CD14-positive monocyte (primary cell): Measurements from ENCODE around the gene PCNA. TPM values are rescaled to one million over a fixed set of nuclear protein-coding genes. Genes with fewer than 3 reads are reported as not detected.
A peak's percentile ranks its signal among the peaks of the same experiment; 100 is the strongest.

Experiments
- DNase-seq, 3 donors: peaks; one replicate each; pipeline ENCODE4 v3.0.0-alpha.2; 2011 to 2022
- H2AFZ ChIP-seq: 2 replicates; pipeline ENCODE4 v1.6.0; 2012; ENCODE audit warnings: mild to moderate bottlenecking, low read depth, low read length, inconsistent platforms; ENCODE audit not compliant: insufficient read depth, poor library complexity, severe bottlenecking
- H3K27ac ChIP-seq, 2 donors: 1 replicate in 1 of 2; 2 replicates in 1 of 2; pipeline ENCODE4 v1.5.1; 2012 to 2013; ENCODE audit warnings: low read length in 2 of 2, control low read depth in 1 of 2, inconsistent platforms in 1 of 2, low read depth in 1 of 2, mild to moderate bottlenecking in 1 of 2
- H3K27me3 ChIP-seq, 2 donors: one replicate each; pipeline versions ENCODE4 v1.6.0 to v1.6.1; 2011 to 2013; ENCODE audit warnings: low read length in 2 of 2; ENCODE audit not compliant: control insufficient read depth in 2 of 2, insufficient read depth in 2 of 2
- H3K36me3 ChIP-seq, 2 donors: replicated peaks in 1 of 2; 1 replicate in 1 of 2; 2 replicates in 1 of 2; pipeline versions ENCODE4 v1.5.1 to v1.6.1; 2012 to 2013; ENCODE audit warnings: low read length in 2 of 2, control low read depth in 1 of 2, inconsistent platforms in 1 of 2, mild to moderate bottlenecking in 1 of 2; ENCODE audit not compliant: insufficient read depth in 2 of 2, control insufficient read depth in 1 of 2
- H3K4me1 ChIP-seq, 2 donors: 1 replicate in 1 of 2; 2 replicates in 1 of 2; pipeline versions ENCODE4 v1.5.1 to v1.6.1; 2012 to 2013; ENCODE audit warnings: low read length in 2 of 2, control low read depth in 1 of 2, inconsistent platforms in 1 of 2, mild to moderate bottlenecking in 1 of 2, moderate library complexity in 1 of 2; ENCODE audit not compliant: insufficient read depth in 2 of 2, control insufficient read depth in 1 of 2
- H3K4me2 ChIP-seq: replicated peaks from 2 replicates; pipeline ENCODE3; 2012; ENCODE audit warnings: low read length, moderate library complexity, mild to moderate bottlenecking; ENCODE audit not compliant: poor library complexity, severe bottlenecking; ENCODE audit errors: extremely low read depth
- H3K4me3 ChIP-seq, 3 experiments: fragments of 200-600 bp in 1 of 3; sonication (generic) in 1 of 3; replicated peaks in 1 of 3; 1 replicate in 2 of 3; 2 replicates in 1 of 3; pipeline ENCODE4 v1.5.1; 2011 to 2013; ENCODE audit warnings: low read length in 3 of 3, mild to moderate bottlenecking in 3 of 3, control low read depth in 2 of 3, low read depth in 2 of 3, inconsistent platforms in 1 of 3, moderate library complexity in 1 of 3
- H3K79me2 ChIP-seq: 2 replicates; pipeline ENCODE4 v1.6.0; 2012; ENCODE audit warnings: mild to moderate bottlenecking, control low read depth, inconsistent platforms, low read length, moderate library complexity; ENCODE audit not compliant: insufficient read depth
- H3K9ac ChIP-seq: 2 replicates; pipeline ENCODE4 v1.6.0; 2017; ENCODE audit warnings: low read length, mild to moderate bottlenecking; ENCODE audit not compliant: insufficient read depth, poor library complexity, severe bottlenecking
- H3K9me3 ChIP-seq, 2 donors: replicated peaks in 1 of 2; 1 replicate in 1 of 2; 2 replicates in 1 of 2; pipeline versions ENCODE4 v1.5.1 to v1.6.1; 2012 to 2013; ENCODE audit warnings: low read length in 2 of 2, control low read depth in 1 of 2; ENCODE audit not compliant: control insufficient read depth in 1 of 2, insufficient read depth in 1 of 2
- H4K20me1 ChIP-seq: 2 replicates; pipeline ENCODE4 v1.6.0; 2012; ENCODE audit warnings: mild to moderate bottlenecking, low read length, control low read depth, moderate library complexity; ENCODE audit not compliant: insufficient read depth
- H3K27ac Mint-ChIP-seq, 7 donors: one replicate each; pipeline ENCODE4 v1.8.0; 2020; ENCODE audit warnings: mild to moderate bottlenecking in 7 of 7, mixed read lengths in 7 of 7, moderate library complexity in 6 of 7, inconsistent platforms in 2 of 7
- H3K27me3 Mint-ChIP-seq, 3 donors: one replicate each; pipeline ENCODE4 v1.8.0; 2021 to 2022; ENCODE audit warnings: low read depth in 3 of 3, mild to moderate bottlenecking in 3 of 3, mixed read lengths in 3 of 3, moderate library complexity in 3 of 3, inconsistent platforms in 1 of 3
- H3K36me3 Mint-ChIP-seq, 2 donors: one replicate each; pipeline ENCODE4 v1.8.0; 2020; ENCODE audit warnings: mixed read lengths in 2 of 2, inconsistent platforms in 1 of 2, mild to moderate bottlenecking in 1 of 2
- H3K4me1 Mint-ChIP-seq: one replicate; pipeline ENCODE4 v1.8.0; 2020; ENCODE audit warnings: mild to moderate bottlenecking, mixed read lengths
- H3K4me3 Mint-ChIP-seq, 2 donors: one replicate each; pipeline ENCODE4 v1.8.0; 2020; ENCODE audit warnings: mild to moderate bottlenecking in 2 of 2, mixed read lengths in 2 of 2, moderate library complexity in 1 of 2
- H3K9me3 Mint-ChIP-seq, 7 donors: one replicate each; pipeline ENCODE4 v1.8.0; 2020 to 2022; ENCODE audit warnings: mixed read lengths in 7 of 7, mild to moderate bottlenecking in 6 of 7, moderate library complexity in 6 of 7, inconsistent platforms in 2 of 7
- CTCF ChIP-seq: fragments of 200-600 bp; IDR thresholded peaks from one replicate; pipeline ENCODE4 v1.8.0; 2022; ENCODE audit warnings: antibody characterized with exemption, mild to moderate bottlenecking
- WGBS: methylation state at CpG from one replicate; pipeline ENCODE4 v1.1.5; 2013; ENCODE audit warnings: missing lambda C conversion rate; ENCODE audit not compliant: insufficient coverage; 5-methylcytosine and 5-hydroxymethylcytosine counted together
- intact Hi-C, 2 donors: fragments of 100-400 bp; cut with micrococcal nuclease; formaldehyde crosslinking; loops; one replicate each; pipeline versions ENCODE4 v1.15.0 to v1.15.1; 2023
- polyA plus RNA-seq, 3 donors: library from polyadenylated mRNA; depleted of rRNA in 1 of 3; unstranded in 2 of 3; stranded (reverse) in 1 of 3; fragments of 300-500 nt in 2 of 3; fragments of >200 nt in 1 of 3; fragmentation: Illumina TruSeq in 2 of 3; gene quantifications; 1 replicate in 2 of 3; 2 replicates in 1 of 3; pipeline ENCODE4 v1.2.3, GENCODE V29; 2012 to 2021

Gene PCNA
- polyA plus RNA-seq, 3 donors = 27.9 to 35.0 (median 30.8) TPM

- WGBS = 100% methylated on average over 1 of the region's 2 CpGs
- no peaks in the 10 kb centered on the region for H3K9me3 ChIP-seq
- no peak overlapping the region for H3K4me2 ChIP-seq
- H3K79me2 ChIP-seq = peaks cover 90% of the 10 kb centered on the region
- no peak for DNase-seq
- H3K27me3 Mint-ChIP-seq = no peaks in the 10 kb centered on the region
- no peak overlapping the region for H2AFZ ChIP-seq
- H3K4me1 ChIP-seq = peaks cover 46% of the 10 kb centered on the region in 2 donors
- H3K9ac ChIP-seq = no peak overlapping the region
- H3K27me3 ChIP-seq = no peaks in the 10 kb centered on the region
- peak overlapping the region in 5 of 7 donors; percentile 30 to 70 (median 37) for H3K27ac Mint-ChIP-seq
- peaks cover 56% of the 10 kb centered on the region for H4K20me1 ChIP-seq
- H3K4me1 Mint-ChIP-seq = peaks cover 54% of the 10 kb centered on the region
- no peak overlapping the region for H3K4me3 ChIP-seq
- intact Hi-C loops = no loop called here
- no peak overlapping the region for H3K4me3 Mint-ChIP-seq
- no peaks in the 10 kb centered on the region for H3K9me3 Mint-ChIP-seq
- H3K36me3 ChIP-seq = no peaks in the 10 kb centered on the region
- TF ChIP-seq CTCF = no peak
- peak overlapping the region in 1 of 2 donors; percentile 86 for H3K27ac ChIP-seq
- H3K36me3 Mint-ChIP-seq = peaks cover 0 to 14% of the 10 kb centered on the region in 2 donors
Observed at GRCh38 chr20:5141615-5142014, 21.9 kb upstream of the PCNA start.

GRCh38 chr20:5140195-5140594 is 20.4 kb upstream of the PCNA start:
- DNase-seq = no peak
- no peaks in the 10 kb centered on the region for H3K9me3 ChIP-seq
- no peak for TF ChIP-seq CTCF
- Mint-ChIP-seq H3K27me3 (no peaks in the 10 kb centered on the region), H3K4me1 (peaks cover 40% of the 10 kb centered on the region), H3K36me3 (peaks cover 1 to 10% of the 10 kb centered on the region in 2 donors), H3K4me3 (no peak overlapping the region), H3K9me3 (no peaks in the 10 kb centered on the region), H3K27ac (peak overlapping the region in 1 of 7 donors; percentile 7)
- no peak overlapping the region for H3K4me2 ChIP-seq
- peaks cover 90% of the 10 kb centered on the region for H3K79me2 ChIP-seq
- no peak overlapping the region for H3K4me3 ChIP-seq
- H3K4me1 ChIP-seq = peaks cover 32% of the 10 kb centered on the region in 2 donors
- H2AFZ ChIP-seq = no peak overlapping the region
- H3K27ac ChIP-seq = no peak overlapping the region
- no peaks in the 10 kb centered on the region for H3K27me3 ChIP-seq
- peaks cover 2 to 6% of the 10 kb centered on the region in 2 donors for H3K36me3 ChIP-seq
- intact Hi-C loops = no loop called here
- peaks cover 67% of the 10 kb centered on the region for H4K20me1 ChIP-seq
- H3K9ac ChIP-seq = no peak overlapping the region
